Stimulated activated CD4-positive, alpha-beta T cell treated with anti-CD3 and anti-CD28 coated beads, Interleukin-1b, Interleukin-23, amount 100 ng/mL, for 24 hours (primary cell): ENCODE data around the gene PCDHGA7.
"Not testable (repeated sequence)": the region's sequence is repeated elsewhere in the genome, so short reads cannot be mapped to it uniquely, and the experiment has no call there.

Experiments
- DNase-seq, 4 experiments: peaks; one replicate each; pipeline ENCODE4 v3.0.0-alpha.2; 2020; ENCODE audit warnings: low read depth in 4 of 4, low spot score in 1 of 4

The PCDHGA7 gene

DNA sequence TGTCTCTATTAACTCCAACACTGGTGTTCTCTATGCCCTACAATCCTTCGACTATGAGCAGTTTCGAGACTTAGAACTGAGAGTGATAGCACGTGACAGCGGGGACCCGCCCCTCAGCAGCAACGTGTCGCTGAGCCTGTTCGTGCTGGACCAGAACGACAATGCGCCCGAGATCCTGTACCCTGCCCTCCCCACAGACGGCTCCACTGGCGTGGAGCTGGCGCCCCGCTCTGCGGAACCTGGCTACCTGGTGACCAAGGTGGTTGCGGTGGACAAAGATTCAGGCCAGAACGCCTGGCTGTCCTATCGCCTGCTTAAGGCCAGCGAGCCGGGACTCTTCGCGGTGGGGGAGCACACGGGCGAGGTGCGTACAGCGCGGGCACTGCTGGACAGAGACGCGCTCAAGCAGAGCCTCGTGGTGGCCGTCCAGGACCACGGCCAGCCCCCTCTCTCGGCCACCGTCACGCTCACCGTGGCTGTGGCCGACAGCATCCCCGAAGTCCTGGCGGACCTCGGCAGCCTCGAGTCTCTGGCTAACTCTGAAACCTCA is 40.3 kb downstream of the PCDHGA7 start:
- no peak for DNase-seq

GRCh38 chr5:141427783-141428426 is 45.4 kb downstream of the PCDHGA7 start:
- DNase-seq: no peak

DNA sequence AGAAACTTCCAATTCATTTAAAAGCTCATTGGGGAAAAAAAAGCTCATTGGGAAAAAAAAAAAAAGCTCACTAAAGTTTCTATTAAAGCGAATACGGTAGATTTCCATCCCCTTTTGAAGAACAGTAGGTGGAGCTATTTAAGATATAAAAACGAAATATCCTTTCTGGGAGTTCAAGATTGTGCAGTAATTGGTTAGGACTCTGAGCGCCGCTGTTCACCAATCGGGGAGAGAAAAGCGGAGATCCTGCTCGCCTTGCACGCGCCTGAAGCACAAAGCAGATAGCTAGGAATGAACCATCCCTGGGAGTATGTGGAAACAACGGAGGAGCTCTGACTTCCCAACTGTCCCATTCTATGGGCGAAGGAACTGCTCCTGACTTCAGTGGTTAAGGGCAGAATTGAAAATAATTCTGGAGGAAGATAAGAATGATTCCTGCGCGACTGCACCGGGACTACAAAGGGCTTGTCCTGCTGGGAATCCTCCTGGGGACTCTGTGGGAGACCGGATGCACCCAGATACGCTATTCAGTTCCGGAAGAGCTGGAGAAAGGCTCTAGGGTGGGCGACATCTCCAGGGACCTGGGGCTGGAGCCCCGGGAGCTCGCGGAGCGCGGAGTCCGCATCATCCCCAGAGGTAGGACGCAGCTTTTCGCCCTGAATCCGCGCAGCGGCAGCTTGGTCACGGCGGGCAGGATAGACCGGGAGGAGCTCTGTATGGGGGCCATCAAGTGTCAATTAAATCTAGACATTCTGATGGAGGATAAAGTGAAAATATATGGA is 48.0 kb downstream of the PCDHGA7 start, which contains the start of gene PCDHGA12:
Gene PCDHGA12 (plus strand): TSS at position 176 of the 782 bp plus-strand sequence. CDS start 253 bp downstream, at position 429.
- DNase-seq: no peak

DNA sequence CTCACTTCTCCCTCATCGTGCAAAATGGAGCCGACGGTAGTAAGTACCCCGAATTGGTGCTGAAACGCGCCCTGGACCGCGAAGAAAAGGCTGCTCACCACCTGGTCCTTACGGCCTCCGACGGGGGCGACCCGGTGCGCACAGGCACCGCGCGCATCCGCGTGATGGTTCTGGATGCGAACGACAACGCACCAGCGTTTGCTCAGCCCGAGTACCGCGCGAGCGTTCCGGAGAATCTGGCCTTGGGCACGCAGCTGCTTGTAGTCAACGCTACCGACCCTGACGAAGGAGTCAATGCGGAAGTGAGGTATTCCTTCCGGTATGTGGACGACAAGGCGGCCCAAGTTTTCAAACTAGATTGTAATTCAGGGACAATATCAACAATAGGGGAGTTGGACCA is 48.7 kb downstream of the PCDHGA7 start:
- DNase-seq: no peak

- DNase-seq: not testable (repeated sequence)
These were observed 49.8 kb downstream of the PCDHGA7 start for GRCh38 chr5:141432308-141432707.

DNA sequence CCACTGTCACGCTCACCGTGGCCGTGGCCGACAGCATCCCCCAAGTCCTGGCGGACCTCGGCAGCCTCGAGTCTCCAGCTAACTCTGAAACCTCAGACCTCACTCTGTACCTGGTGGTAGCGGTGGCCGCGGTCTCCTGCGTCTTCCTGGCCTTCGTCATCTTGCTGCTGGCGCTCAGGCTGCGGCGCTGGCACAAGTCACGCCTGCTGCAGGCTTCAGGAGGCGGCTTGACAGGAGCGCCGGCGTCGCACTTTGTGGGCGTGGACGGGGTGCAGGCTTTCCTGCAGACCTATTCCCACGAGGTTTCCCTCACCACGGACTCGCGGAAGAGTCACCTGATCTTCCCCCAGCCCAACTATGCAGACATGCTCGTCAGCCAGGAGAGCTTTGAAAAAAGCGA is 50.2 kb downstream of the PCDHGA7 start:
- DNase-seq: not testable (repeated sequence)

GRCh38 chr5:141434006-141434405 is 51.5 kb downstream of the PCDHGA7 start:
- DNase-seq: no peak
